ENCODE data around the gene IL4R. TPM values are rescaled to one million over a fixed set of nuclear protein-coding genes. Genes with fewer than 3 reads are reported as not detected.

IL4R gene
- total RNA-seq, 1 donor from 2014 or later, result 34.5 TPM

DNA sequence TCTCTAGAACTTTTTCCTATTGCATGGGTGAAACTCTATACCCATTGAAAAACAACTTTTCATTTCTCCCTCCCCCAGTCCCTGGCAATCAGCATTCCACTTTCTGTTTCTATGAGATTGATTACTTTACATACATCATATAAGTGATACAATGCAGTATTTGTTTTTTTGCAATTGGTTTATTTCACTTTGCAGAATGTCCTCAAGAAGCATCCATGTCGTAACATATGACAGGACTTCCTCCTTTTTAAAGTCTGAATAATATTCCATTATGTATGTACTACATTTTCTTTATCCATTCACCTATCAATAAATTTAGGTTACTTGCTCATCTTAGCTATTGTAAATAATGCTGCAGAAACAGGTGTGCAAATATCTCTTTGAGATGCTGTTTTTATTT, 97.0 kb downstream of the IL4R start:
- no peak for DNase-seq (ENCODE audit: extremely low spot score, unreplicated experiment)
- H3K27ac Mint-ChIP-seq (ENCODE audit: unreplicated experiment), result no peak overlapping the region
- peaks cover 3% of the 10 kb centered on the region for H3K9me3 Mint-ChIP-seq (ENCODE audit: unreplicated experiment)
- no peak overlapping the region for H3K4me3 Mint-ChIP-seq (ENCODE audit: unreplicated experiment)
- TF ChIP-seq, protein P1, sequence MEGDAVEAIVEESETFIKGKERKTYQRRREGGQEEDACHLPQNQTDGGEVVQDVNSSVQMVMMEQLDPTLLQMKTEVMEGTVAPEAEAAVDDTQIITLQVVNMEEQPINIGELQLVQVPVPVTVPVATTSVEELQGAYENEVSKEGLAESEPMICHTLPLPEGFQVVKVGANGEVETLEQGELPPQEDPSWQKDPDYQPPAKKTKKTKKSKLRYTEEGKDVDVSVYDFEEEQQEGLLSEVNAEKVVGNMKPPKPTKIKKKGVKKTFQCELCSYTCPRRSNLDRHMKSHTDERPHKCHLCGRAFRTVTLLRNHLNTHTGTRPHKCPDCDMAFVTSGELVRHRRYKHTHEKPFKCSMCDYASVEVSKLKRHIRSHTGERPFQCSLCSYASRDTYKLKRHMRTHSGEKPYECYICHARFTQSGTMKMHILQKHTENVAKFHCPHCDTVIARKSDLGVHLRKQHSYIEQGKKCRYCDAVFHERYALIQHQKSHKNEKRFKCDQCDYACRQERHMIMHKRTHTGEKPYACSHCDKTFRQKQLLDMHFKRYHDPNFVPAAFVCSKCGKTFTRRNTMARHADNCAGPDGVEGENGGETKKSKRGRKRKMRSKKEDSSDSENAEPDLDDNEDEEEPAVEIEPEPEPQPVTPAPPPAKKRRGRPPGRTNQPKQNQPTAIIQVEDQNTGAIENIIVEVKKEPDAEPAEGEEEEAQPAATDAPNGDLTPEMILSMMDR (IDR thresholded peaks at IDR 0.05), result no peak
- no peaks in the 10 kb centered on the region for H3K36me3 Mint-ChIP-seq (ENCODE audit: unreplicated experiment)
- H3K4me1 Mint-ChIP-seq (ENCODE audit: unreplicated experiment), result peaks cover 10% of the 10 kb centered on the region
- peaks cover 40% of the 10 kb centered on the region for H3K27me3 Mint-ChIP-seq (ENCODE audit: unreplicated experiment)

DNA sequence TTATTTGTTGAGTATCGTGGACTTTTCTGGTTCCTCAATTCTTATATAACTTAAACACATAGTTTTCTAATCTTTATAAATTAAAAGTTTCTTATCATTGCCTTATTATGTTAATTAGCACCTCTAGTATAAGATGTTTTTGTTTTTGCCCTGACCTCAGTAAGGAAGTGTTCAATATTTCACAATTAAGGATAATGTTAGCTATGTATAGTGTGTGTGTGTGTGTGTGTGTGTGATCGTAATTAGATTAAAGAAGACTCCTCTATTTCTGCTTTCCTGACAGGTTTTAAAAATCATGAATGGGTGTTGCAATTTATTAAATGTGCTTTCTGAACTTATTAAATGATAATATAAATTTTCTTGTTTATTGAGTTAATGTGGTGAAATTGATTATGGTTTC, 100.2 kb downstream of the IL4R start:
- Mint-ChIP-seq H3K27ac (ENCODE audit: unreplicated experiment) (no peak overlapping the region), H3K4me1 (ENCODE audit: unreplicated experiment) (no peaks in the 10 kb centered on the region), H3K27me3 (ENCODE audit: unreplicated experiment) (peaks cover 45% of the 10 kb centered on the region), H3K9me3 (ENCODE audit: unreplicated experiment) (peaks cover 3% of the 10 kb centered on the region), H3K36me3 (ENCODE audit: unreplicated experiment) (no peaks in the 10 kb centered on the region), H3K4me3 (ENCODE audit: unreplicated experiment) (no peak overlapping the region)
- TF ChIP-seq, protein P1 (IDR thresholded peaks at IDR 0.05), result no peak
- DNase-seq (ENCODE audit: extremely low spot score, unreplicated experiment), result no peak

Other genes starting within 250 kb of the IL4R start
- gene C16orf82, start 247.0 kb upstream of the IL4R start, total RNA-seq, result not detected in 2 replicates
- 8.3 and 10.3 TPM in 2 replicates for gene KDM8, start 110.4 kb upstream of the IL4R start, total RNA-seq
- 26.4 and 28.3 TPM in 2 replicates for gene NSMCE1, start 45.2 kb upstream of the IL4R start, total RNA-seq
- gene IL21R, start 88.2 kb downstream of the IL4R start, total RNA-seq, result 0.34 and 0.40 TPM in 2 replicates
- gene GTF3C1, start 235.9 kb downstream of the IL4R start, total RNA-seq, result 90.4 and 92.3 TPM in 2 replicates
- gene KATNIP, start 236.2 kb downstream of the IL4R start, total RNA-seq, result 30.0 and 31.7 TPM in 2 replicates